Stimulated activated CD8-positive, alpha-beta memory T cell treated with anti-CD3 and anti-CD28 coated beads, Interleukin-2, amount 100 ng/mL, for 1 hour (primary cell): Measurements from ENCODE around the gene HPX.
"Not testable (repeated sequence)": the region's sequence is repeated elsewhere in the genome, so short reads cannot be mapped to it uniquely, and the experiment has no call there.

Experiments used
- DNase-seq, 2 donors: peaks; one replicate each; pipeline ENCODE4 v3.0.0-alpha.2; 2020; ENCODE audit warnings: low read depth in 2 of 2

The HPX gene

GRCh38 chr11:6415797-6416196, 25.0 kb downstream of the HPX start:
- DNase-seq: no peak

- DNase-seq: no peak
These were observed 25.9 kb downstream of the HPX start for GRCh38 chr11:6414874-6415328.

- DNase-seq: peak in 1 of 2 donors; percentile 33
These were observed 27.0 kb downstream of the HPX start for GRCh38 chr11:6413791-6414201.

DNA sequence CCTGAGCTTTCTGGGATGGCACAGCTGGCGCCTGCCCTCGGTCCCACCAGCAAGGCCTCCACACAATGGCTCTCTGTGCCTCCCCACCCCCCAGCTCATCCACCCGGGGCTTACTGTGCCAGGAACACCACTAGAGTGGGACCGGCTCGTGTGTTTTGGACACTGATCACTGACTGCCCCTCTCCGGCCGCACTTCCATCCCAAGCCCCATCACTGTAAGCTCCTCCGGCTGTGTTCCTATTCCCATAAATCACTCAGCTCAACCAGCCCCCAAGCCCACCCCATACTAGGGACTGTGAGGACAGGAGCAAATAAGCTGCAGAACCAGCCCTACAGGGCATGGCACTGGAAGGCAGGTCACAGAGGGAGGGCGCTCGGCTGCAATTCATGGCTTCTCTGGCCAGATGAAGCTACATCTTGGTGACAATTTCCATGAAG, 29.2 kb downstream of the HPX start:
- DNase-seq: no peak

- DNase-seq: no peak
These were observed 29.9 kb downstream of the HPX start for GRCh38 chr11:6410695-6411430.

DNA sequence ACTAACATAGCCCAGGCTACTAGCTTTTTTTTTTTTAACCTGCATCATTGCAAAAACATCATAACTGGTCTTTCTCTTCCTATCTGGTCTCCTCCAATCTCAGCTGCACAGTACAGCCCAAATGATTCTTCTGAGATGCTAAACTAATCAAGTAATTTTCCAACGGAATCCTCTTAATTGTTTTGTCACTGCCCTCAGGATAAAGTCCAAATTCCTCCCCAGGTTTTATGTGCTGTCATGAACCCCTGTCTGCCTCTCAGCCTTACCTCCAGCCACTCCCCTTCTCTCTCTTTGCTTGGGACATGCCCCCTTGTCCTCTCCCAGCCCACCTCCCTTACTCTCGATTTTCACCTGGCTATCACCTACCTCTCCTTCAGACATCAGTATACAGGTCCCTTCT, 34.4 kb downstream of the HPX start:
- DNase-seq: no peak

DNA sequence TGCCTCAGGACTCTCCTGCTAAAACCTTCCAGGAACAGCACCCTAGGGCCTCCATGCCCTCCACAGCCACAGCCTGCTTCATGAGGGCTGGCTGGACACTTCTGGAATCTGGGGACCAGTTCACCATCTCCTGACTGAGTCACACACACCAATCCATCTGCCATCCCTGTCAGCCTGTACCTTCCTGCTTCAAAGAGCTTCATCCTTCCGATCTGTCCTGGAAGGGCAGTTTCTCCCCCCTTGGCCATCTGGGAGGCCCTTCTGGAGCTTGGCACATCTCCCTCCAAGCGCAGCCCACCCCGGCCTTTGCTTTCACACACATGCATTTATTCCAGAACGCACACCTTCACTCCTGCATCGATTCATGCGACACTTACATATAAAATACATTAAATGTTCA, 34.9 kb downstream of the HPX start:
- DNase-seq: no peak

GRCh38 chr11:6405052-6405667, 35.6 kb downstream of the HPX start:
- DNase-seq: no peak

GRCh38 chr11:6404342-6405051, 36.3 kb downstream of the HPX start:
- DNase-seq: no peak

- DNase-seq: no peak
These were observed 37.2 kb downstream of the HPX start for GRCh38 chr11:6403539-6403938.

GRCh38 chr11:6402561-6402981, 38.2 kb downstream of the HPX start:
- DNase-seq: peak; percentile 34 to 43

DNA sequence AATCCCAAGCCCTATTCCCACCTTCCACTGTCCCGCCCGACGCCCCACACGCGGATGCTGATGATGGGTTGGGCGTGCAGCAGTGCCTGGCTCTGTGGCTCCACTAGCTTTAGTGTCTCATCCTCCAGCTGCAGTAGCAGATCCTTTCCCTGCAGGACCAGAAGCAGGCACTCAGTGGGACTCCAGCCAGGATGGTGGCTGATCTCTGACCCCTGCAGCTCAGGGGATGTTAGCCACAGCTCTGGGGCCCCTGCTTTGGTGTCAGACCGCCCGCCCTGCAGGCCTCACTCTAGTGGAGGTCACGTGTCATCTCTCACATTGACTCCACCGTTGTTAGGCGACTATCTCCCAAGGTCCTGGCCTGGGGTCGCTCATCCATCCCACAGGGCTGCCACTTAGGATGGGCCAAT, 38.7 kb downstream of the HPX start:
- DNase-seq: no peak

- DNase-seq: no peak
These were observed 39.3 kb downstream of the HPX start for GRCh38 chr11:6401464-6401863.

GRCh38 chr11:6400431-6401345, 40.1 kb downstream of the HPX start:
- DNase-seq: no peak

- no peak for DNase-seq
These were observed 43.2 kb downstream of the HPX start for GRCh38 chr11:6397636-6398035.

GRCh38 chr11:6397156-6397555, 43.6 kb downstream of the HPX start:
- no peak for DNase-seq

GRCh38 chr11:6395470-6396060, 45.2 kb downstream of the HPX start:
- no peak for DNase-seq

- DNase-seq: no peak
These were observed 46.7 kb downstream of the HPX start for GRCh38 chr11:6393989-6394670.

- DNase-seq: not testable (repeated sequence)
These were observed 48.5 kb downstream of the HPX start for GRCh38 chr11:6392251-6392650.

DNA sequence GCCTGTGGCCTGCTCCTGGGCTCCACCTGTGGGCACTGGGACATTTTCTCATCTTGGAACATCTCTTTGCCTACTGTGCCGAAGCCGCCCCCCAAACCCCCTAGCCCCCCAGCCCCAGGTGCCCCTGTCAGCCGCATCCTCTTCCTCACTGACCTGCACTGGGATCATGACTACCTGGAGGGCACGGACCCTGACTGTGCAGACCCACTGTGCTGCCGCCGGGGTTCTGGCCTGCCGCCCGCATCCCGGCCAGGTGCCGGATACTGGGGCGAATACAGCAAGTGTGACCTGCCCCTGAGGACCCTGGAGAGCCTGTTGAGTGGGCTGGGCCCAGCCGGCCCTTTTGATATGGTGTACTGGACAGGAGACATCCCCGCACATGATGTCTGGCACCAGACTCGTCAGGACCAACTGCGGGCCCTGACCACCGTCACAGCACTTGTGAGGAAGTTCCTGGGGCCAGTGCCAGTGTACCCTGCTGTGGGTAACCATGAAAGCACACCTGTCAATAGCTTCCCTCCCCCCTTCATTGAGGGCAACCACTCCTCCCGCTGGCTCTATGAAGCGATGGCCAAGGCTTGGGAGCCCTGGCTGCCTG, 49.2 kb downstream of the HPX start:
- DNase-seq: no peak
